GM20431 (cell line): ENCODE measurements around the gene RPL28.
"Not testable (repeated sequence)": the region's sequence is repeated elsewhere in the genome, so short reads cannot be mapped to it uniquely, and the experiment has no call there.

ENCODE experiments used
- in situ Hi-C: fragments of 300-500 bp; cut with MseI, MboI; formaldehyde crosslinking; loops from one replicate; pipeline ENCODE4 v1.15.0; 2020; ENCODE audit warnings: low sequenced_read_pairs; ENCODE audit not compliant: unreplicated experiment

RPL28 gene

GRCh38 chr19:55389386-55390317 is 3.9 kb downstream of the RPL28 start:
- in situ Hi-C loops, result no loop called here

- in situ Hi-C loops, result no loop called here
These were observed 4.7 kb downstream of the RPL28 start for GRCh38 chr19:55390461-55390880.

GRCh38 chr19:55391191-55391670 is 5.5 kb downstream of the RPL28 start:
- in situ Hi-C loops, result no loop called here

- in situ Hi-C loops, result no loop called here
These were observed 6.2 kb downstream of the RPL28 start for GRCh38 chr19:55391702-55392615.

- in situ Hi-C loops, result no loop called here
These were observed 7.4 kb downstream of the RPL28 start for GRCh38 chr19:55392820-55393761.

GRCh38 chr19:55398200-55398925 is 12.6 kb downstream of the RPL28 start:
- in situ Hi-C loops, result no loop called here

- in situ Hi-C loops, result no loop called here
These were observed 14.8 kb downstream of the RPL28 start for GRCh38 chr19:55400281-55401087.

- in situ Hi-C loops, result not testable (repeated sequence)
These were observed 15.7 kb downstream of the RPL28 start for GRCh38 chr19:55401390-55401789.

GRCh38 chr19:55402509-55402908 is 16.8 kb downstream of the RPL28 start:
- in situ Hi-C loops, result no loop called here

GRCh38 chr19:55405638-55406037 is 19.9 kb downstream of the RPL28 start:
- in situ Hi-C loops, result no loop called here

GRCh38 chr19:55406091-55406825 is 20.5 kb downstream of the RPL28 start:
- in situ Hi-C loops, result no loop called here

- in situ Hi-C loops, result no loop called here
These were observed 21.3 kb downstream of the RPL28 start for GRCh38 chr19:55406826-55407549.

- in situ Hi-C loops, result not testable (repeated sequence)
These were observed 21.7 kb downstream of the RPL28 start, which contains the start of gene UBE2S for GRCh38 chr19:55407550-55407799. TSS of gene UBE2S (minus strand) at chr19:55407788. CDS start at chr19:55407589, 199 bp downstream.

GRCh38 chr19:55407800-55408532 is 22.2 kb downstream of the RPL28 start:
- in situ Hi-C loops, result no loop called here

GRCh38 chr19:55408533-55408872 is 22.8 kb downstream of the RPL28 start:
- in situ Hi-C loops, result no loop called here

GRCh38 chr19:55409179-55409578 is 23.4 kb downstream of the RPL28 start:
- in situ Hi-C loops, result not testable (repeated sequence)
